AG09309 (cell line): ENCODE data around the gene TTC6.

Source experiments
- DNase-seq: peaks from one replicate; pipeline ENCODE4 v3.0.0-alpha.2; 2010; ENCODE audit warnings: low read depth
- H3K4me3 ChIP-seq: 2 replicates; pipeline ENCODE4 v1.5.1; 2011; ENCODE audit warnings: mild to moderate bottlenecking, low read depth, low read length, moderate library complexity; ENCODE audit not compliant: control insufficient read depth
- TF ChIP-seq, protein P1 (sequence below): IDR thresholded peaks from 2 replicates; pipeline ENCODE4 v1.5.1; 2011; ENCODE audit warnings: mild to moderate bottlenecking, low read depth, low read length, inconsistent platforms; ENCODE audit not compliant: insufficient read depth, control insufficient read depth; ENCODE audit errors: missing control alignments

Gene TTC6

GRCh38 chr14:37643701-37644100 is 48.3 kb downstream of the TTC6 start:
- H3K4me3 ChIP-seq: no peak overlapping the region
- TF ChIP-seq, protein P1, sequence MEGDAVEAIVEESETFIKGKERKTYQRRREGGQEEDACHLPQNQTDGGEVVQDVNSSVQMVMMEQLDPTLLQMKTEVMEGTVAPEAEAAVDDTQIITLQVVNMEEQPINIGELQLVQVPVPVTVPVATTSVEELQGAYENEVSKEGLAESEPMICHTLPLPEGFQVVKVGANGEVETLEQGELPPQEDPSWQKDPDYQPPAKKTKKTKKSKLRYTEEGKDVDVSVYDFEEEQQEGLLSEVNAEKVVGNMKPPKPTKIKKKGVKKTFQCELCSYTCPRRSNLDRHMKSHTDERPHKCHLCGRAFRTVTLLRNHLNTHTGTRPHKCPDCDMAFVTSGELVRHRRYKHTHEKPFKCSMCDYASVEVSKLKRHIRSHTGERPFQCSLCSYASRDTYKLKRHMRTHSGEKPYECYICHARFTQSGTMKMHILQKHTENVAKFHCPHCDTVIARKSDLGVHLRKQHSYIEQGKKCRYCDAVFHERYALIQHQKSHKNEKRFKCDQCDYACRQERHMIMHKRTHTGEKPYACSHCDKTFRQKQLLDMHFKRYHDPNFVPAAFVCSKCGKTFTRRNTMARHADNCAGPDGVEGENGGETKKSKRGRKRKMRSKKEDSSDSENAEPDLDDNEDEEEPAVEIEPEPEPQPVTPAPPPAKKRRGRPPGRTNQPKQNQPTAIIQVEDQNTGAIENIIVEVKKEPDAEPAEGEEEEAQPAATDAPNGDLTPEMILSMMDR: no peak
- DNase-seq: no peak
